Endothelial cell of umbilical vein (primary cell): ENCODE measurements around the gene ADRM1. TPM values are rescaled to one million over a fixed set of nuclear protein-coding genes. Genes with fewer than 3 reads are reported as not detected.

Experiments
- BruUV-seq: library from RNA; stranded (reverse); fragments of 400-500 nt; replicated peaks from 2 replicates; lab custom pipeline; 2021; lab: Mats Ljungman, UMichigan
- CTCF ChIA-PET: fragments of 300-600, 350-600 bp; sonication (Branson Sonifier 250); formaldehyde crosslinking; loops from one replicate; lab custom pipeline; 2021; ENCODE audit warnings: antibody characterized with exemption, inconsistent platforms; lab: Charles Lee
- POLR2A ChIA-PET: fragments of 300-600, 350-600 bp; sonication (Branson Sonifier 250); formaldehyde crosslinking; loops from one replicate; lab custom pipeline; 2021; ENCODE audit warnings: antibody characterized with exemption, inconsistent platforms; lab: Charles Lee
- DNase-seq: peaks from one replicate; pipeline ENCODE4 v3.0.0-alpha.2; 2011; ENCODE audit warnings: low read depth, low spot score
- FAIRE-seq: peaks from 2 replicates; lab custom pipeline; 2011; peaks lifted over from hg19 to GRCh38; lab: Jason Lieb, UNC
- H2AFZ ChIP-seq: 2 replicates; pipeline ENCODE4 v1.6.0; 2012; ENCODE audit warnings: low read depth, low read length, control low read depth, inconsistent platforms
- H3K27ac ChIP-seq: 2 replicates; pipeline ENCODE4 v1.5.1; 2011; ENCODE audit warnings: low read depth, mild to moderate bottlenecking, control low read depth, low read length, moderate library complexity; ENCODE audit not compliant: insufficient read depth
- H3K27me3 ChIP-seq, 2 experiments: 2 replicates each; pipeline versions ENCODE4 v1.6.0 to v1.6.1; 2011; ENCODE audit warnings: low read length in 2 of 2, mixed read lengths in 1 of 2; ENCODE audit not compliant: control insufficient read depth in 2 of 2, insufficient read depth in 2 of 2
- H3K36me3 ChIP-seq, 2 experiments: 2 replicates in 1 of 2; 3 replicates in 1 of 2; pipeline ENCODE4 v1.5.1; 2011; ENCODE audit warnings: low read length in 2 of 2, mild to moderate bottlenecking in 1 of 2, moderate library complexity in 1 of 2; ENCODE audit not compliant: control insufficient read depth in 2 of 2, insufficient read depth in 2 of 2; ENCODE audit errors: extremely low read depth in 1 of 2
- H3K4me1 ChIP-seq: 3 replicates; pipeline ENCODE4 v1.5.1; 2011; ENCODE audit warnings: mild to moderate bottlenecking, low read length; ENCODE audit not compliant: control insufficient read depth, insufficient read depth; ENCODE audit errors: extremely low read depth
- H3K4me2 ChIP-seq: 2 replicates; pipeline ENCODE4 v1.6.1; 2011; ENCODE audit warnings: low read length, control low read depth, mixed read lengths; ENCODE audit not compliant: insufficient read depth
- H3K4me3 ChIP-seq, 3 experiments: fragments of 200-600 bp in 1 of 3; sonication (generic), shearing (Covaris generic) in 1 of 3; replicated peaks in 1 of 3; 2 replicates each; pipeline ENCODE4 v1.5.1; 2011 to 2016; ENCODE audit warnings: control low read depth in 3 of 3, low read length in 3 of 3, mild to moderate bottlenecking in 2 of 3, inconsistent platforms in 1 of 3, low read depth in 1 of 3, moderate library complexity in 1 of 3; ENCODE audit not compliant: insufficient read depth in 1 of 3
- H3K79me2 ChIP-seq: 2 replicates; pipeline ENCODE4 v1.6.0; 2012; ENCODE audit warnings: low read length, inconsistent platforms; ENCODE audit not compliant: control insufficient read depth, insufficient read depth
- H3K9ac ChIP-seq: replicated peaks from 2 replicates; pipeline ENCODE3; 2011; ENCODE audit warnings: low read length, control low read depth; ENCODE audit not compliant: insufficient read depth; ENCODE audit errors: extremely low read depth
- H3K9me1 ChIP-seq: replicated peaks from 3 replicates; pipeline ENCODE4 v1.6.0; 2011; ENCODE audit warnings: mild to moderate bottlenecking, low read length; ENCODE audit not compliant: control insufficient read depth, insufficient read depth; ENCODE audit errors: extremely low read depth
- H3K9me3 ChIP-seq: replicated peaks from 2 replicates; pipeline ENCODE4 v1.5.1; 2012; ENCODE audit warnings: low read length, inconsistent platforms; ENCODE audit not compliant: control insufficient read depth, insufficient read depth
- H4K20me1 ChIP-seq: replicated peaks from 2 replicates; pipeline ENCODE3; 2011; ENCODE audit warnings: mild to moderate bottlenecking, low read length; ENCODE audit not compliant: control insufficient read depth, insufficient read depth; ENCODE audit errors: extremely low read depth
- EZH2 ChIP-seq: IDR thresholded peaks from 2 replicates; pipeline ENCODE4 v1.6.1; 2012; ENCODE audit warnings: borderline replicate concordance, low read depth, mild to moderate bottlenecking, moderate library complexity, low read length, inconsistent platforms; ENCODE audit not compliant: severe bottlenecking
- FOS ChIP-seq: IDR thresholded peaks from 2 replicates; pipeline ENCODE4 v1.6.1; 2011; ENCODE audit warnings: mild to moderate bottlenecking, low read length, moderate library complexity, borderline replicate concordance; ENCODE audit not compliant: insufficient read depth
- GATA2 ChIP-seq: IDR thresholded peaks from 2 replicates; pipeline ENCODE4 v1.7.0; 2011; ENCODE audit warnings: low read depth, mild to moderate bottlenecking, moderate library complexity, mixed read lengths, low read length; ENCODE audit not compliant: insufficient read length, insufficient read depth
- JUN ChIP-seq: IDR thresholded peaks from 2 replicates; pipeline ENCODE4 v1.6.1; 2011; ENCODE audit warnings: borderline replicate concordance, low read depth; ENCODE audit not compliant: insufficient read length, insufficient read depth
- MYC ChIP-seq: IDR thresholded peaks from one replicate; pipeline ENCODE4 v1.6.1; 2011; ENCODE audit warnings: mild to moderate bottlenecking, low read depth, low read length
- POLR2A ChIP-seq: IDR thresholded peaks from 2 replicates; pipeline ENCODE4 v1.6.1; 2012; ENCODE audit warnings: low read depth, mild to moderate bottlenecking, control low read depth, low read length
- POLR2AphosphoS5 ChIP-seq: IDR thresholded peaks from 2 replicates; pipeline ENCODE4 v1.6.1; 2012; ENCODE audit warnings: low read depth, mild to moderate bottlenecking, control low read depth, low read length, moderate library complexity; ENCODE audit not compliant: insufficient read depth
- dilution Hi-C: fragments of 300-500 bp; cut with MboI; formaldehyde crosslinking; loops from one replicate; pipeline ENCODE4 v1.15.0; 2019; ENCODE audit warnings: low sequenced_read_pairs; ENCODE audit not compliant: extremely low pct_ligation_motif_present
- intact Hi-C: fragments of 100-400 bp; cut with micrococcal nuclease; formaldehyde crosslinking; loops from one replicate; pipeline ENCODE4 v1.10.0; 2022
- polyA plus RNA-seq, 4 experiments: library from polyadenylated mRNA; depleted of rRNA in 3 of 4; stranded (reverse) in 3 of 4; unstranded in 1 of 4; fragments of >200 nt; gene quantifications; 2 replicates each; pipeline versions ENCODE4 v1.2.1 to v1.2.3, GENCODE V29; 2011 to 2012; ENCODE audit warnings: missing spikeins in 1 of 4
- total RNA-seq: library from RNA; stranded (reverse); gene quantifications from 2 replicates; pipeline ENCODE4 v1.2.3, GENCODE V29; 2021
- TF ChIP-seq, protein P1 (sequence below), 2 donors: IDR thresholded peaks; 1 replicate in 1 of 2; 2 replicates in 1 of 2; pipeline ENCODE4 v1.5.1; 2011; ENCODE audit warnings: low read length in 2 of 2, mild to moderate bottlenecking in 2 of 2, moderate library complexity in 2 of 2, control low read depth in 1 of 2, inconsistent platforms in 1 of 2, low read depth in 1 of 2; ENCODE audit not compliant: insufficient read depth in 1 of 2; ENCODE audit errors: extremely low read depth in 1 of 2
- TF ChIP-seq, protein P2 (sequence below): IDR thresholded peaks from 2 replicates; pipeline ENCODE4 v1.6.1; 2011; ENCODE audit not compliant: insufficient read depth, insufficient read length

ADRM1 gene
- total and polyA plus RNA-seq, 2 donors (not counting 3 experiments of a cell fraction or from before 2014, with no cell fraction given): 154 to 179 TPM

DNA sequence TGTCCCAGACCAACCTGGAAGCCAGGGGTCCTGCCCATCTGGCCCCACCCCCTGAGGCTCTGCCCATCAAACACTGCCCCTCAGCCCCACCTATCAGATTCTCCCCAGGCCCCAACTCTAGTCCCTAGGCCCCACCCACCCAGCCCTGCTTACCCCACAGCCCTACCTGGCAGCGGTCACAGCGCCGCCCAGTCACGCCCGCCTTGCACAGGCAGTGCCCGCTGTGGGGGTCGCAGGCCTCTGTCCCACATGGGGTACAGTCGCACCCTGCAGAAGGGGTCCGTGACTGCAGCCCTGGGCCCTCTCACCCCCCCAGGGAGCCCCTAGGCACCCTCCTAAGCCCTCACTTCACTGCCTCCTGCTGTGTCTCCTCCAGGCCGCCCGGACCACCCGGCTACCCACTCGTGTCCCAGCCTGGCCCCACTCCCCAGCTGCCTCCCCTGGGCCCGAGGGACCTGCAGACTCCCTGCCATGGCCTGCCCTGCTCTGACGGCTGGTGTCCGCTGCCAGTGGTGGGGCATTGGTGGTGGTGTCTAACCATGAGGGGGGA lies 19.8 kb downstream of the ADRM1 start:
- no peaks in the 10 kb centered on the region for H3K9me1 ChIP-seq
- FAIRE-seq (no peak), DNase-seq (no peak)
- intact Hi-C loops: loop anchor here (5.0 kb wide), 1 partner anchor 35 kb away; no protein-coding TSS in a partner anchor
- BruUV-seq: no TSS peak
- H3K4me1 ChIP-seq: no peaks in the 10 kb centered on the region
- TF ChIP-seq, protein P1, sequence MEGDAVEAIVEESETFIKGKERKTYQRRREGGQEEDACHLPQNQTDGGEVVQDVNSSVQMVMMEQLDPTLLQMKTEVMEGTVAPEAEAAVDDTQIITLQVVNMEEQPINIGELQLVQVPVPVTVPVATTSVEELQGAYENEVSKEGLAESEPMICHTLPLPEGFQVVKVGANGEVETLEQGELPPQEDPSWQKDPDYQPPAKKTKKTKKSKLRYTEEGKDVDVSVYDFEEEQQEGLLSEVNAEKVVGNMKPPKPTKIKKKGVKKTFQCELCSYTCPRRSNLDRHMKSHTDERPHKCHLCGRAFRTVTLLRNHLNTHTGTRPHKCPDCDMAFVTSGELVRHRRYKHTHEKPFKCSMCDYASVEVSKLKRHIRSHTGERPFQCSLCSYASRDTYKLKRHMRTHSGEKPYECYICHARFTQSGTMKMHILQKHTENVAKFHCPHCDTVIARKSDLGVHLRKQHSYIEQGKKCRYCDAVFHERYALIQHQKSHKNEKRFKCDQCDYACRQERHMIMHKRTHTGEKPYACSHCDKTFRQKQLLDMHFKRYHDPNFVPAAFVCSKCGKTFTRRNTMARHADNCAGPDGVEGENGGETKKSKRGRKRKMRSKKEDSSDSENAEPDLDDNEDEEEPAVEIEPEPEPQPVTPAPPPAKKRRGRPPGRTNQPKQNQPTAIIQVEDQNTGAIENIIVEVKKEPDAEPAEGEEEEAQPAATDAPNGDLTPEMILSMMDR (IDR thresholded peaks at IDR 0.05; ENCODE audit: extremely low read depth in 1 of 2, insufficient read depth in 1 of 2, low read depth in 1 of 2, low read length in 2 of 2): no peak
- TF ChIP-seq FOS (no peak), GATA2 (no peak), POLR2AphosphoS5 (no peak), MYC (no peak), EZH2 (no peak), POLR2A (no peak), JUN (no peak)
- TF ChIP-seq, protein P2, sequence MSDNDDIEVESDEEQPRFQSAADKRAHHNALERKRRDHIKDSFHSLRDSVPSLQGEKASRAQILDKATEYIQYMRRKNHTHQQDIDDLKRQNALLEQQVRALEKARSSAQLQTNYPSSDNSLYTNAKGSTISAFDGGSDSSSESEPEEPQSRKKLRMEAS: no peak
- no peak overlapping the region for H3K4me3 ChIP-seq
- H3K27ac ChIP-seq: no peak overlapping the region
- no peak overlapping the region for H2AFZ ChIP-seq
- peaks cover 19 to 28% of the 10 kb centered on the region in 2 experiments for H3K36me3 ChIP-seq
- no peak overlapping the region for H3K4me2 ChIP-seq
- ChIA-PET POLR2A (no interaction called here), CTCF (no interaction called here)
- no peaks in the 10 kb centered on the region for H3K9me3 ChIP-seq
- no peaks in the 10 kb centered on the region for H3K79me2 ChIP-seq
- no peaks in the 10 kb centered on the region for H3K27me3 ChIP-seq
- dilution Hi-C loops: no loop called here
- H3K9ac ChIP-seq: no peak overlapping the region
- no peaks in the 10 kb centered on the region for H4K20me1 ChIP-seq
